AG09309 (cell line): ENCODE data around the gene EFHC1.

ENCODE experiments used
- DNase-seq: peaks from one replicate; pipeline ENCODE4 v3.0.0-alpha.2; 2010; ENCODE audit warnings: low read depth
- H3K4me3 ChIP-seq: 2 replicates; pipeline ENCODE4 v1.5.1; 2011; ENCODE audit warnings: mild to moderate bottlenecking, low read depth, low read length, moderate library complexity; ENCODE audit not compliant: control insufficient read depth
- CTCF ChIP-seq: IDR thresholded peaks from 2 replicates; pipeline ENCODE4 v1.5.1; 2011; ENCODE audit warnings: mild to moderate bottlenecking, low read depth, low read length, inconsistent platforms; ENCODE audit not compliant: insufficient read depth, control insufficient read depth; ENCODE audit errors: missing control alignments

EFHC1 gene

GRCh38 chr6:52573295-52573694 lies 153.2 kb downstream of the EFHC1 start:
- no peak for DNase-seq
- peak overlapping the region; percentile 93 for H3K4me3 ChIP-seq
- peak; percentile 32 for TF ChIP-seq CTCF
